HG03108 (cell line): ENCODE results near the gene PPM1H.
A peak's percentile ranks its signal among the peaks of the same experiment; 100 is the strongest.

Experiments used
- ATAC-seq: cut with Tn5 transposase; IDR thresholded peaks from one replicate; pipeline ENCODE4 v1.9.1; 2021; ENCODE audit warnings: moderate library complexity; ENCODE audit not compliant: unreplicated experiment

The PPM1H gene

GRCh38 chr12:62657363-62657632 lies 277.7 kb downstream of the PPM1H start:
- ATAC-seq, result no peak

- no peak for ATAC-seq
Measured at GRCh38 chr12:62656591-62657362, 278.2 kb downstream of the PPM1H start.

- no peak for ATAC-seq
Measured at GRCh38 chr12:62655666-62656151, 279.2 kb downstream of the PPM1H start.

- ATAC-seq, result no peak
Measured at GRCh38 chr12:62654326-62655241, 280.4 kb downstream of the PPM1H start.

GRCh38 chr12:62653740-62654139 lies 281.2 kb downstream of the PPM1H start:
- no peak for ATAC-seq

GRCh38 chr12:62653304-62653703 lies 281.6 kb downstream of the PPM1H start:
- ATAC-seq, result no peak

- ATAC-seq, result no peak
Measured at GRCh38 chr12:62651138-62651537, 283.8 kb downstream of the PPM1H start.

GRCh38 chr12:62649412-62650138 lies 285.4 kb downstream of the PPM1H start:
- no peak for ATAC-seq

- no peak for ATAC-seq
Measured at GRCh38 chr12:62647586-62647985, 287.4 kb downstream of the PPM1H start.

GRCh38 chr12:62646566-62646965 lies 288.4 kb downstream of the PPM1H start:
- no peak for ATAC-seq

GRCh38 chr12:62643486-62643885 lies 291.5 kb downstream of the PPM1H start:
- ATAC-seq, result no peak

- no peak for ATAC-seq
Measured at GRCh38 chr12:62642486-62642885, 292.5 kb downstream of the PPM1H start.

GRCh38 chr12:62640910-62641448 lies 294.0 kb downstream of the PPM1H start:
- peak; percentile 87 for ATAC-seq

GRCh38 chr12:62637679-62638078 lies 297.3 kb downstream of the PPM1H start:
- ATAC-seq, result no peak

- ATAC-seq, result no peak
Measured at GRCh38 chr12:62635649-62636048, 299.3 kb downstream of the PPM1H start.

GRCh38 chr12:62632411-62632918 lies 302.5 kb downstream of the PPM1H start:
- ATAC-seq, result peak; percentile 42

GRCh38 chr12:62631471-62632410 lies 303.2 kb downstream of the PPM1H start:
- peak; percentile 72 for ATAC-seq

GRCh38 chr12:62629971-62630739 lies 304.8 kb downstream of the PPM1H start:
- no peak for ATAC-seq

GRCh38 chr12:62629413-62629812 lies 305.5 kb downstream of the PPM1H start:
- ATAC-seq, result no peak
